GM21526 (cell line): Measurements from ENCODE around the gene TRIM47.

Source experiments
- ATAC-seq: cut with Tn5 transposase; IDR thresholded peaks from one replicate; pipeline ENCODE4 v1.9.1; 2021; ENCODE audit warnings: moderate library complexity; ENCODE audit not compliant: unreplicated experiment, low FRiP score

The TRIM47 gene

GRCh38 chr17:75878174-75878998 is at the start of gene TRIM47:
Gene TRIM47 (minus strand): TSS chr17:75878581. CDS start chr17:75878548, 33 bp downstream.
- no peak for ATAC-seq

DNA sequence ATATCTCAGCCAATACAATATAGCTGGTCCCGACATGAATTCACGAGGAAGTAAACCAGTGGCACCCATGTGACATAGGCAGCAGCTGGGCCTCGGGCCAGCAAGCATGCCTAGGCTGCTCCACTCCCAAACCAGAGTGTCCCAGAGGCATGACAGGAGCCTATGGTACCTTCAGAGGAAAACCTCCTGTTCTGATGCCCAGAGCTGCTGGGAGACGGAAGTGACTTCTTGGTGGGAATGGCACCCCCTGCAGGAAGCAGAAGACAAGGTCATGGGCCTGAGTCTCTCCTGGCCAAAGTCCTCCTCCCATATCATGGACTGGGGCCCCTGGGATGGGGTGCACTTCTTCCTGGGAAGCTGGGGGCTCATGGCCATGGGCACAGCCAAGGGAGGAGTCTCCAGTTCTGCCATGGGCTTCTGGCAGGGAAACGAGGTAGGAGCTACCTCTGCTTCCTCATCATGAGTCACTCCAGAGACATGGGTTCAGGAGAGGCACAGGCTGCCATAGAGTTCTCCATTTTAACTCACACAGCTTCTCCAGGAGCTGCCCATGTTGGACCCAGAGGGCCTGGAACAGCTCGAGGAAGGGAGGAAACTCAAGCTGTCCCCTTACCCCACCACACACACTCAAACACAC is 49.0 kb upstream of the TRIM47 start:
- ATAC-seq: no peak

DNA sequence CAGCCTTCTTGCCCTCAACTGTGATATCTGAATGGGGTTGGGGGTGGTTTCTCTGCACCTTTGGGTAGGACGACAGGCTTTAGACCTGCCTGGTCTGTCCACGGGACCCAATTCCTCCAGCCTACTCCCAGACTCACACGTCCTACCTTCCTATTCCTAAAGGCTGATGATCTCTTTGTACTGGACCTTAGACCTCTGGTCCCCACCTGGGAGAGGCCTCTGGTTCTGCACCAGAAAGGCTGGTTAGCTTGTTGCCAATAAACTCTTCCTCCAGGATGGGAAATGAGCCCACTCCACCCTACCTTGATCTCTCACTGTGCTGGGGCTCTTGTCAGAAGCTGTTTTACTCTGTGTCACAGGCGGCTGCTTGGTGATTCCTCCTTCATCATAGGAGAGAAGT is 48.1 kb upstream of the TRIM47 start:
- ATAC-seq: no peak

GRCh38 chr17:75925912-75926311 is 47.5 kb upstream of the TRIM47 start:
- ATAC-seq: no peak

- ATAC-seq: no peak
Observed at GRCh38 chr17:75925103-75925502, 46.7 kb upstream of the TRIM47 start.

GRCh38 chr17:75922963-75923874 is 44.8 kb upstream of the TRIM47 start:
- ATAC-seq: no peak

GRCh38 chr17:75922173-75922961 is 44.0 kb upstream of the TRIM47 start:
- ATAC-seq: no peak

- no peak for ATAC-seq
Observed at GRCh38 chr17:75921596-75921995, 43.2 kb upstream of the TRIM47 start.

DNA sequence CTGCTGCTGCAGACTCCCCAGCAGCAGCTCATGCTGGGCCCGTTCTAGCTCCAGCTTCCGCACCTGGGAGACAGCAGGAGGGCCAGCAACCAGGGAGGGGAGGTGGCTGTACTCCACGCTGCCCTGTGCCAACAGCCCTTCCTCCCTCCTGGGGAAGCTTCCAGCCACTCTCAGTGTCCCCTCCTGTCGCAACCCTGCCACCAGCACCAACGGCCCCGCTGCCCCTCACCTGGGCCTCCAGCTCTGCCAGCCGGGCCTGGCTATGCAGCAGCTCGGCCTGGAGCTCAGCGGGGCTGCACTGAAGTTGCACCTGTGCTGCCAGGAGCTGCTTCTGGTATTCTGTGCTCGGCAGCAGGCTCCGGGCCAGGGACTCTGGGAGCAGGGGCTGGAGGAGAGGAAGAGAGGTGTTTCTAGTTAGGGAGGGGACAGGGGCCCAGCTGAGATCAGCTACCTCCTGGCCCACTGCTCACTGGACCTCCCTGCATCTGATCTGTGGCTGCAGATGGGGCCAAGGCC is 41.7 kb upstream of the TRIM47 start:
- no peak for ATAC-seq

DNA sequence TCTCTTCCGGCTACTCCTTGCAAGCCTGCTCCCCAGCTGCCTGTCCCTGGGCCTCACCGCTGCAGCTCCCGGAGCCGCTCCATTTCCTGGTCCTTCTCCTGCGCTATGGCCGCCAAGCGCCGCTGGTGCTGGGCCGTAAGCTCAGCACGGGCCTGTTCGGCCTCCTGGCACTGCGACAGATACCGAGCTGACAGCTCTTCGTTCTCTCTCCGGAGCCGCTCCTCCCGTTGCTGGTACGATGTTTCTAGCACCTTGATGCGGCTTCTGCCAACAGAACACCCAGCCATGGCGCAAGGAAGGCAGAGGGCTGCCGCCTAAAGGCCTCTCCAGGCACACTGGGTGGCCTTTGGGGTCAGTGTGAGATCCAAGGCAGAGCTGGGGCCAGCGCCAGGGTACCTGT is 41.2 kb upstream of the TRIM47 start:
- no peak for ATAC-seq

GRCh38 chr17:75917917-75918445 is 39.6 kb upstream of the TRIM47 start:
- no peak for ATAC-seq

DNA sequence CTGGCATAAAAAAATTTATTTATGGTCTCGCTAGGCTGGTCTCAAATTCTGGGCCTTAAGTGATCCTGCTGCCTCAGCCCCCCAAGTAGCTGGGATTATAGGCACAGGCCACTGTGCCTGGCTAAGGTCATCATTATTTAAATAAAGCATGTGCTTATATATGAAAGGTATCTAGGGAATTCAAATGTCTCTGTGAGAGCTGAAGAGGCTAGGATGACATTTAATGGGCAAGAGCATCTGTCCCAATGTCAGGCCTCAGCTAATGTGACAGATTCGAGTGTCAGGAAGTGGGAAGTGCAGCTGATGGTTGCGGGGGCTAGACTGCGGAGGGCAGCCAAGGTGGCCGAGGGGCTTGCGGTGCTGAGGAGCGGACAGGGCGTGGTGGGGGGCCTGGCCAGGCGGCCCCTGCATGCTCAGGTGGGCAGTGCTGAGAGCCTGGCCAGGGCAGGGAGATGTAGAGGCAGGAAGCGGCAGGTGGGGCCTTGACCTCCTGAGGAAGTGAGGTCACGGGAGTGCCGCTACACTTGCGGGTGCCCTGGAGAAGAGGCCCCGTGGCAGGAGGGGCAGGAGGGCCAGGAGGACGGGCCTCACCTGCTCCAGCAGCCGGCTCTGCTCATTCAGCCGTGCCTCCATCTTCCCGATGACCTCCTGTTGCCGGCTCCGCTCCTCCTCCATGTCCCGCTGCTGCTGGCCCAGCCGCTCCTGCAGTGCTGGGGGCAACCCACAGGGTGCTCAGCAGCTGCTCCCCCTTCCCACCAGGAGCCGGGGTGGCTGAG is 38.9 kb upstream of the TRIM47 start:
- no peak for ATAC-seq

DNA sequence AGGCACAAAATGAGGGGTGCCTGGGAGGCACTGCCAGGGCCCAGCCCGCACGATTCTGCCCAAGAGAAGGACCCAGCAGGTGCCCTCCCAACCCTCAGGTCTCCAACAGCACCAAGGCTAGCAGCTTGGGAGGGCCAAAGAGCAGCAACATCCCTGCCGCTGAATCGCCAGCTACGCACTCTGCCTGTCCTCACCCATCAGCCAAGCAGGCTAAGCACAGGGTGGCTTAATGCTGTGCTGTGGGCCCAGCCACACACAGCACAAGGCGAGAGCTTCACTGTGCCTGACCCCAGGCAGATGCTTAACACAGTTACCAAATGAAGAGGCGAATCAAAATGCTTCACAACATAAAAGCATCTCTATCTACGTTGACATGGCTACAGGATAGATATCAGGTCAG is 36.9 kb upstream of the TRIM47 start:
- no peak for ATAC-seq

- no peak for ATAC-seq
Observed at GRCh38 chr17:75914643-75915267, 36.4 kb upstream of the TRIM47 start.

GRCh38 chr17:75913537-75914210 is 35.3 kb upstream of the TRIM47 start:
- ATAC-seq: no peak

DNA sequence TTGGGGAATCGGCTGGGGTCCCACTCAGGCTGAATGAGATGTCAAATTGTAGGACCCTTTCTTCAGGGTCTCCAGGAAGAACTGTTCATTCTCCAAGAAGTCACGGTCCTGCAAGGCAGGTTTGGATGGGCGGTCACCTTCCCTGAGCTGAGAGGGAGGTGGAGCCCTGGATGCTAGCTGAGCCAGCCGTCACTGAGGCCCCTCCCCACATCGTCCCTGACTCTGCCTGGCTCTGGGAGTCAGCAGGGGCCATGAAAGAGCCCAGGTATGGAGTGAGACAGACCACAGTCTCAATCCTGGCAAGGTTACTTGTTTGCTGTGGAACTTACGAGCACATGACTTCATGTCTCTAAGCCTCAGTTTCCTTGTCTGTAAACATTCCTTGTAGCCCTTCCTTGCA is 32.3 kb upstream of the TRIM47 start:
- no peak for ATAC-seq

DNA sequence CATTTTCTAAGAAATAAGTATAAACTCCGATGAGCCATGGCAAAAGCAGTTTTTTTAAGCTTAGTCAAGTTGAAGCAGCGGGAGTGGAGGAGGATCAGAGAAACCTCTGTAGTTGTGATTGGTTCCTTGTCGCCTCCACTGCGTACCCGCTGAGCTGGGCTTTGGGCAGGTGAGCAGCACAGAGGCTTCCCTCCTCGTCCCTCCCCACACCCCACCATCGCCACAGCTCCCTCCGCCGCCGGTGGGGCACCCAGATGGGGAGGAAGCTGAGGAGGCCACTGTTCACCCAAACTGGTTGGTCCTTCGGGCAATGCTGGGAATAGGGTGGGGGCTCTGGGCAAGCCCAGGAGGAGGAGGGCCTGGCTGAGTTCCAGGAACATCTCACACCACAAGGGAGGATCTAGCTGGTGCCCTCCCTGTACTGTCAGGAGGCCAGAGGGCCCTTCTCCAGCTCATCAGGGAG is 31.5 kb upstream of the TRIM47 start:
- ATAC-seq: no peak
